ENCODE results near the gene MGAT2.
"Not testable (repeated sequence)": the region's sequence is repeated elsewhere in the genome, so short reads cannot be mapped to it uniquely, and the experiment has no call there.

The MGAT2 gene

DNA sequence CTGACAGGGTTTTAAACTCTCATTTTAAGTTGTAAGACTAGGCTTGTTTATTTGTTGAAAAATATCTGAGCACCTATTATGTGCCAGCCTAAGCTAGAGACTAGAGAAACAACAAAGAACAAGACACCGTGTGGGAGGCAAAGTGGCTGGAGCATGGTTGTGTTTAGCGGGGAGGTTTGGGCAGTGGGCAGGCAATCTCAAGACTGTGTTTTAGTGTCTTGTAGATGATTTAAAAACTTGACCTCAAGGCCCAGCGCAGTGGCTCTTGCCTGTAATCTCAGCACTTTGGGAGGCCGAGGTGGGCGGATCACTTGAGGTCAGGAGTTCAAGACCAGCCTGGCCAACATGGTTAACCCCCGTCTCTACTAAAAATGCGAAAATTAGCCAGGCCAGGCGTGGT, 7.9 kb upstream of the MGAT2 start:
- DNase-seq: no peak

DNA sequence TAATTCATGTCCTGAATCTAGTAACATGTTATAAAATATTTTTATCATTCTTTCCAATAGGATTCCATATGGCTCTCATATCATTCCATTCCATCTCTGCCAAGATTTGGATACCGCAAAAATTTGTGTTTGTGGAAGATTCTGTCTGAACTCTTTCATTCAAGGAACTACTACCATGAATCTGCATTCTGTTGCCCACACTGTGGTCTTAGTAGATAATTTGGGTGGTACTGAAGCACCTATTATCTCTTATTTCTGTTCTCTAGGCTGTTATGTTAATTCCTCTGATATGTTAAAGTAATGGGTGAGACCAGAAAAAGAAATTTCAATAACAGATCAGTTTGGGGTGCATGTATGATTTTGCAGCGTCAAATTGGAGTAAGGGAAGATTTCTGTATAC, 6.4 kb upstream of the MGAT2 start:
- DNase-seq: no peak

DNA sequence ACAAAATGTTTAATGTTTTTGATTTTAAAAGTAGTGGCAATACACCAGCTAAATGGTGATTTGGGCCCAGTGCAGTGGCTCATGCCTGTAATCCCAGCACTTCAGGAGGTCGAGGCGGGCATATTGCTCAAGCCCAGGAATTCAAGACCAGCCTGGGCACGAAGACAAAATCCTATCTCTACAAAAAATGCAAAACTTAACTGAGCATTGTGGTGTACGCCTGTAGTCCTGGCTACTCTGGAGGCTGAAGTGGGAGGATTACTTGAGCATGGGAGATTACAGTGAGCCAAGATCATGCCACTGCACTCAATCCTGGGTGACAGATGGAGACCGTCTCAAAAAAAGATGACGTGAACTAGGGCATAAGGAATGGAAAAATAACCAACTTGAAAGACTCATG, 4.8 kb upstream of the MGAT2 start:
- DNase-seq: no peak

DNA sequence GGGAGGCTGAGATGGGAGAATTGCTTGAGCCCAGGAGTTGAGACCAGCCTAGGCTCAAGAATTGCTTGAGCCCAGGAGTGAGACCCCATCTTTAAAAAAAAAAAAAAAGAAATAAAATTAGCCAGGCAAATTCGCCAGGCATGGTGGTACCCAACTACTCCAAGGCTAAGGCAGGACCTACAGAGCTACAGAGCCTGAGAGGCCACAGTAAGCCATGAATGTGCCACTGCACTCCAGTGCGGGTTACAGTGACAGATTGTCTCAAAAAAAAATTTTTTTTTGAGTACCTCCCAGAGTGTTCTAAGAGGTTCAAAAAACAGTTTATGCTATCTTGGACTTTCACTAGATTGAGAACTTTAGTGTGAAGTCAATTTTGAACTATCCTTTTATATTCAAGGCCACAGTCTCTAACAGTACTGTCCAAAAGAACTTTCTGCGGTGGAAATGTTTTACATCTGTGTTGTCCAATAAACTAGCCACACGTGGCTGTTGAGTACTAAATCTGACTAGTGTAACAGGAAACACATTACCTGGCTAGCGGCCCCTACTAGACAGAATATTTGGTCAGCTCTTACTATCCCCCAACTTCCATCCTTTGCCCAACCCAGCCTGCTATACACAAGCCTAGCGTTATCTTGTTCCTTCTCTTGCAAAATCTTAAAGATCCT, 2.6 kb upstream of the MGAT2 start:
- no peak for DNase-seq

DNA sequence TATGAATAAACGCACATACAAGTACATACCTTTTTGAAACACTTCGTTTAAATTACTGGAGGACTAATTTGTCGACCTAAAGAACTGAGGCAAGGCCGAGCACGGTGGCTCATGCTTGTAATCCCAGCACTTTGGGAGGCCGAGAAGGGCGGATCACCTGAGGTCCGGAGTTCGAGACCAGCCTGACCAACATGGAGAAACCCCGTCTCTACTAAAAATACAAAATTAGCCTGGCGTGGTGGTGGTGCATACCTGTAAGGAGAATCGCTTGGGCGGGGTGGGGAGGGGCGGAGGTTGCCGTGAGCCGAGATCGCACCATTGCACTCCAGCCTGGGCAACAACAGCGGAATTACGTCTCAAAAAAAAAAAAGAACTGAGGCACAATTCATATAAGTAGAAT, 1.3 kb upstream of the MGAT2 start:
- DNase-seq: not testable (repeated sequence)

GRCh38 chr14:49619730-49620129, 869 bp upstream of the MGAT2 start:
- no peak for DNase-seq

GRCh38 chr14:49621114-49621881, 699 bp downstream of the MGAT2 start:
- peak; percentile 72 for DNase-seq

- DNase-seq: no peak
Observed at GRCh38 chr14:49622022-49622607, 1.5 kb downstream of the MGAT2 start.

DNA sequence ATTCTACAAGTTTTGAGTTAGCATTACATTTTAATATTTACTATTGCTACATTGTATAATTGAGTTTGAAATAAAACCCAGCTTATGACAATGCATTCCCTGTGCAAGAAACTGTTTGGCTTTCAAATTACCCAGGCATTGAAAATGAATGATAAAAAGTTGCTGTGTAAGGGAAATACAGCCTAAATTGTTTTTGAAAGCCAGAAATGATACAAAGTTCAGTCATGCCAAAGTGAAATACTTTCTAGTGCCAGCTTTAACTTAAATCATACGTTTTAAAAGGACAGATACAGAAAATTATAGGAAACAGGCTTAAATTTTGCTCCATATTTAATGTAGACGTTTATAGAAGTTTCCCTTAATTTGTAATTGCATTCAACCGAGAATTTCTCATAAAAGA, 2.8 kb downstream of the MGAT2 start:
- DNase-seq: no peak

DNA sequence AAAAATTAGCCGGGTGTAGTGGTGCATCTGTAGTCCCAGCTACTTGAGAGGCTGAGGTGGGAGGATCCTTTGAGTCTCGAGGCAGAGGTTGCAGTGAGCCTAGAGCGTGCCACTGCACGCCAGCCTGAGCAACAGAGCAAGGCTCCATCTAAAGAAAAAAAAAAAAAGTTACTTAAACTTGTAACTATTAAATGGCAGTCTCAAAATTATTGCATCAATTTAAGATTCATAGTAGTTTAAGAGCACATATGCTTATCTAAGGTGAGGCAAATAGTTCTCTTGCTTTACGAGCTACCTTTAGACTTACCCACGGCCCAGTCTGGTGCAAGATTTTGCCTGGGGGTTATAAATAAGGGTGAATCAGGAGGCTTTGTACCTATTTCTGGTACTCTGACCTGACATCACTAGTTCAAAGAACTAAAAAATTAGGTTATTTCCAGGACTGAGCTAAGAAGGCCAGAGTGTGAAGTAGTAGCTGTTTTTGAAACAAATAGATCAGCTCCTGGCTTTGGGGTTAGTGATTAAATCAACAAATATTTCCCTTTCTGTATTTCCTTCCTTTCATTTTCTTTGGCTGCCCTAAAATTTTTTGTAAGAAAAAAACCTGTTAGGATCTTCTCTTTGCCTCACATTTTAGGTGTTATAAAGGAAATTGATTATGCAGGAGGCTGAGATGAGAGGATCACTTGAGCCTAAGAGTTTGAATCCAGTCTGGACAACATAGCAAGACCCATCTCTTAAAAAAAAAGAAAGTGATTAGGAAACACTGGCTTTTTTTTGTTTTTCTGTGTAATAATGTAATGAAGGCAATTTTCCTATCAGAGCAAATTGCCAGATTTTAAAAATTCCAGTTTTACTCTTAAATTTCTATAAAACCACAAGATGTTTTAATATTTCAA, 3.6 kb downstream of the MGAT2 start:
- peak; percentile 38 for DNase-seq

DNA sequence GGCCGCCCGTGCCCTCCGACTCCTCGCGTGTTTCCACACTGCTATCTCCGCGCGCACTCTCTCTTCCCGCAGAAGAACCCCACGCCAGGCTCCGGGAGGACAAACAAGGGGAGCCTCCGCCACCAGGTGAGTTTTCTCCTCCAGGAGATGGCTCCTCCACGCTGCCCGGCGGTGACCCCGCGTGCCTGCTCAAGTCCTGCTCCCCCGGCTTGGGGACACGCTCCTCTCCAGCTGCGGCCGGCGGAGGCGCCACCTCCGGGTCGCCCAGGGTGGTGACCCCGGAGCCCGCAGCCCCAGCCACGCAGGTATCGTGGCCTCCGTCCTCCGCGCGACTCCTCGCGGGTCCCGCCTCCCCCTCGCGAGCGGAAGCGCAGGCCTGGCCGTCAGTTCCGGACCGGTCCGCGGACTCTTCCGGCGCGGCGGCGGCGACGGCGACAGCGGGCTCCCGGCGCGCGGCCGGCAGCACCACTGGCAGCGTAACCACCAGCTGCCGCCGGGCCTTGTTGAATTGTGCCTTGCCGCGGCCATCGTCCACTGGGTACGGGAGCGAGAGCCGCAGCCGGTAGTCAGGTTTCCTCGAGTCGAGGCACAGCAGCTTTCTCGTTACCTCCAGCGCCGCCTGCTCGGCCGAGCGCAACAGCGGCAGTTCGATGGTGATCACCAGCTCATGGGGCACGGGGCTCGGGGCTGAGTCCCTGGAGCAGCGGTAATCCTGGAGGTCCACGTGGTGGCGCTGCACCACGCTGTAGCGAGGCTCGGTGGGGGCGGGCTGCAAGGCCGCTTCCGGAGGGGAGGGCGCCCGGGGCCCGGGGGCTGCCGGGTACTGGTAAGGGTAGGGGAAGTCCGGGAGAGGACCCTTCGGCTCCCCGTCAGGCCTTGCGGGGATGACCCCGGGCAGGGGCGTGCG, 13.3 kb downstream of the MGAT2 start:
- DNase-seq: peak; percentile 95

DNA sequence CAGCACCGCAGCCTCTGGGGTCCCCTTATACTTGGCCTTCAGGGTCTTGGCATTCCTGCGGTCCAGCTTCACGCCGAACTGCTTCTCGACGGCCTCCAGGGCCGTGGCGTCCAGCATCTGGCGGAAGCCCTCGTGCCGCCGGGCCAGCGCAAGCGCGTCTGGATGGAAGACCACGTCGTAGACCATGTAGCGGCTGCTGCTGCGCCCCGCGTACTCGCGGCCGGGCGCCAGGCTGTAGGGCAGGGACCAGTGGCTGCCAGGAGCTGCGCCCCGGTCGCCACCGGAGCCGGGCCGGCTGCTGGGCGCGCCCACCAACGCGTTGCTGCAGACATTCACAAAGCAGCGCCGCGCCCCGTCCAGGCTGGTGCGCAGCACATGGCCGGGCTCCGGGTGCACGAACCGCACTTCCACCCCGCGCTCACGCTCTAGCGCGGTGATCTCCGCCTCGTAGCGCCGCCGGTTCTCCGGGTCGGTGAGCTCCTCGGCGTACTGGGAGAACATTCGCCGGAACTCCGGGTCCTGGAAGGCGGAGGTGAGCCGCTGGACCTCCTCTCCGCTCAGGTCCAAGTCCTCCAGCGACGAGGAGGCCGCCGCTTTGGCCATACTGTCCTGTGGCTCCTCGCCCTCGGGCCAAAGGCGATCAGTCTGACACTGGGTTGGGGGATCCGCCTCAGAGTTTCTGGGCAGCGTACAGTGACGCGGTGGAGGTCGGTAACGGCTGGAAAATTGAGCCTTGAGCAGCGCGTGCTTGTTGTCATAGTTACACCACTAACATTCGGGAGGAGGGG, 14.1 kb downstream of the MGAT2 start, which contains the start of gene DNAAF2:
Gene DNAAF2, minus strand, starts transcription at position 698 of the 788 bp plus-strand sequence. Its CDS starts 95 bp downstream, at position 603.
- DNase-seq: peak; percentile 74

DNA sequence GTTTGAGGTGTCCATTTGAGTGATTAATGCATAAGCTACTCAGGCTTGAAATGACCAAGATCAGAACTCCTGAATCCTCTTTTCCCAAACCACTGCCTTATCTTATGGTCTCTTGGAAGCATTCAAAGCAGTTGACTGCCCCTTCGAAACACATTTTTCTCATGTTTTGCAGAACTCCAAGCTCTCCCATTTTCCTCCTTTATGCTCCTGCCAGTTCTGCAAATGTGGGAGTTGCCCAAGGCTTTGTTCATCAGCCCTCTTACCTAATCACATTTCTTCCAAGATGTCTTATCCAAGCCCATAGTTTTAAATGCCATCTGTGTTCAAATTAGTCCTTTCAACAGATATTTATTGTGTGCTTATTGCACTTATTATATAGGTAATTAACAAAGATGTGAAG, 16.3 kb downstream of the MGAT2 start:
- DNase-seq: no peak

GRCh38 chr14:49637534-49638078, 17.0 kb downstream of the MGAT2 start:
- no peak for DNase-seq

DNA sequence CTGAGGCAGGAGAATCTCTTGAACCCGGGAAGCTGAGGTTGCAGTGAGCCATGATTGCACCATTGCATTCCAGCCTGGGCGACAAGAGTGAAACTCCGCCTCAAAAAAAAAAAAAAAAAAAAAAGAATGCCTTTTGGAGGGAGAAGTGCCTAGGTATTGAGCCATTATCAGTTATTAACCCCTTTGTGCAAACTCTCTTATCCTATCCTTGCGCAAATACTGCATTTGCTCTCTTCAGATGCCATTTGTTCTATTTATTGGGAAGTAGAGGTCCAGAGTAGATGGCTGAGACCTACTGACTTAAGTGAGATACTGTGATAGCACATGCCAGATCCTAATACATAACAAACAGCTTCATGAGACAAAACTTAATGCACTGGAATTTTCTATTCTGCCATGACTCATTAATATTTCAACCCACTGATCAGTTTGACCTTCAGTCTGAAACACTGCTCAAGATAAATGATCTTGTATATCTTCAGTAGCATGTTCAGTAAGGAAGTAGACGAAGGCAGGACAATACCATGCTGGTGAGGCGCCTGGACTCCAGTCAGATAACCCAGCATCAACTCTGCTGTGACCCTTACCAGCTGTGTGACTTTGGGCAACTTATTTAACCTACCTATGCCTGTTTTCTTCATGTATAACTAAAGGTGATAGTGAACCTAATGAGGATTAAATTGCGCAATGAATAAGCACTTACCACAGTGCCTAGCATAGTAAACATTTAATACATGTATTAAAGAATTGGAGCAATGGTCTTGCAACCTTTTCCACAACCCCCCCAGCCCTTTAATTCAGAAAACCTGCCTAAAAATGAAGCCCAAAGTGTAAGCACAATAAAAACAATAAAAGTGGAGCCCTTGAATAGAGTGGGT, 20.2 kb downstream of the MGAT2 start:
- DNase-seq: no peak

DNA sequence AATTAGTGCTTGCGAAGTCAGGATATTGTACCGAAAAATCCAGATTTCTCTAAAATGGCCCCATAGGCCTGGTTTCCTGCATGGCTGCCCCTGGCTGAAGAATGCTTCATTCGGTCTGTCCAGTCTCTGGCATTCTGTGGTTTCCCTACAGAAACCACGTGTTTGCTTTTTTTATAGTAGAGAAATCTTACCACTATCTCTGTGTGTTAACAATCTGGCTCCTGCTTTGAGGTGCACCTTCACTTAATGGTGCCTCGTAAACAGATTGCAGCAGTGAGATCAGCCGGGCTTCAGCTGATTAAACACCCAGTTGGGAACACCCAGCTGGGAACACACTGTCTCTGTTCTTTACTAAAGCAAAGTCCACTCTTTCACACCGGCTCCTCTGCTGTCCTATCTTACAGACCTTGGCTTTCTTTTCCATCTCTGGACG, 21.1 kb downstream of the MGAT2 start:
- no peak for DNase-seq

DNA sequence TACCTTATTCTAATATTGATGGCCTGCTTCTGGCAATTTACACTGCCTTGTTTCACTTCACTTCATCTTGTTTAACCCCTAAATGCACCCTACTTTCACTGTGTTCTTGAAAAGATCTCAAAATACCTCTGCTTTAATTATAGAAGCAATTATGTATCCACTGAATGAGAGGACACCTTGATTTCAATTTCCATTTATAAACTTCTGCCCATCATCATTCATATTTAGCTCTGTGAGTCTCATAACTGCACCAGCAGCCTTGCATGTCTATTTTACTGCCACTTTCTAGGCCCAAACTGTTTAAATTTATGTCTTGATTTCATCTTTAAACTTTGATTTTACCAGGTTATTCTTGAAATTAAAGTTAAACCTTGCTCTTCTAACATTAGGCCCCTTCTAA, 21.6 kb downstream of the MGAT2 start:
- no peak for DNase-seq

DNA sequence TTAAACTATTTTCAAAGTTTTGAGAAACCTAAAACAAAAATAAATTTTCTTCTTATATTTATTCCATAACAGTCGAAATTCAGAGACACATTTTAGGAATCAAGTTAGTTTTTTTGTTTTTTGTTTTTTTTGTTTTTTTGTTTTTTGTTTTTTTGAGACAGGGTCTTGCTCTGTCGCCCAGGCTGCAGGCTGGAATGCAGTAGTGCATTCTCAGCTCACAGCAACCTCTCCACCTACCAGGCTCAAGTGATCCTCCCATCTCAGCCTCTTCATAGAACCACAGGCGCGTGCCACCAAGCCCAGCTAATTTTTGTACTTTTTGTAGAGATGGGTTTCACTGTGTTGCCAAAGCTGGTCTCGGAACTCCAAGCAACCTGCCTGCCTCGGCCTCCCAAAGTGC, 32.9 kb downstream of the MGAT2 start:
- DNase-seq: no peak

- DNase-seq: no peak
Observed at GRCh38 chr14:49654511-49654910, 33.9 kb downstream of the MGAT2 start.

DNA sequence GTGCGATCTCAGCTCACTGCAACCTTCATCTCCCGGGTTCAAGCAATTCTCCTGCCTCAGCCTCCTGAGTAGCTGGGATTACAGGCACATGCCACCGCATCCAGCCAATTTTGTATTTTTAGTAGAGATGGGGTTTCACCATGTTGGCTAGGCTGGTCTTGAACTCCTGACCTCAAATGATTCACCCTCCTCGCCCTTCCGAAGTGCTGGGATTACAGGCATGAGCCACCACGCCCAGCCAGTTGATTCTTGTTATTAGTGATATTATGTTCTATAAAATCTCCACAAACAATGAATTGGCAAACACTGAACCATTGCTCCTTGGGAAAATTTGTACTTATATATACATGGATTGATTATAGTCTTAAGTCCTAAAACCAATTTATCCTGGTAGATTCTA, 36.9 kb downstream of the MGAT2 start:
- DNase-seq: not testable (repeated sequence)

Measured in CD4-positive, alpha-beta T cell treated with Interleukin-15 for 1 hour (primary cell).